GM23338 (cell line): ENCODE data around the gene RPL7L1. TPM values are rescaled to one million over a fixed set of nuclear protein-coding genes. Genes with fewer than 3 reads are reported as not detected.

Experiments used
- ATAC-seq: fragments of 200-7000 bp; cut with Tn5 transposase; 3 replicates; pipeline ENCODE4 v1.9.1; 2020
- DNase-seq: peaks from one replicate; pipeline ENCODE4 v3.0.0-alpha.2; 2015; ENCODE audit warnings: low spot score
- H2AFZ ChIP-seq: fragments of 200-600 bp; sonication (generic); 2 replicates; pipeline ENCODE4 v1.8.0; 2016; ENCODE audit warnings: antibody characterized with exemption, mild to moderate bottlenecking, moderate library complexity
- H3F3A ChIP-seq: fragments of 200-600 bp; sonication (generic); replicated peaks from 2 replicates; pipeline ENCODE4 v1.8.0; 2017; ENCODE audit warnings: antibody characterized with exemption, mixed run types, low read depth
- H3K27ac ChIP-seq: fragments of 200-600 bp; sonication (generic); 2 replicates; pipeline ENCODE4 v1.6.1; 2016; ENCODE audit warnings: low read depth
- H3K27me3 ChIP-seq: fragments of 200-600 bp; sonication (generic); 2 replicates; pipeline ENCODE4 v1.8.0; 2016; ENCODE audit warnings: mild to moderate bottlenecking, mixed run types, moderate library complexity; ENCODE audit not compliant: insufficient read depth
- H3K36me3 ChIP-seq: fragments of 200-600 bp; sonication (generic); 2 replicates; pipeline ENCODE4 v1.8.0; 2016; ENCODE audit warnings: mild to moderate bottlenecking; ENCODE audit not compliant: insufficient read depth
- H3K4me1 ChIP-seq: fragments of 200-600 bp; sonication (generic); 2 replicates; pipeline ENCODE4 v1.8.0; 2016; ENCODE audit warnings: mild to moderate bottlenecking, moderate library complexity; ENCODE audit not compliant: insufficient read depth
- H3K4me2 ChIP-seq: fragments of 200-600 bp; sonication (generic); 2 replicates; pipeline ENCODE4 v1.7.1; 2017; ENCODE audit warnings: mixed run types
- H3K4me3 ChIP-seq: fragments of 200-600 bp; sonication (generic); 2 replicates; pipeline ENCODE4 v1.6.1; 2016; ENCODE audit warnings: mixed run types
- H3K79me2 ChIP-seq: fragments of 200-600 bp; sonication (generic); replicated peaks from 2 replicates; pipeline ENCODE4 v1.8.0; 2017; ENCODE audit warnings: mild to moderate bottlenecking; ENCODE audit not compliant: insufficient read depth
- H3K9me2 ChIP-seq: fragments of 200-600 bp; sonication (generic); 2 replicates; pipeline ENCODE4 v1.8.0; 2017; ENCODE audit not compliant: insufficient read depth
- H4K20me1 ChIP-seq: fragments of 200-600 bp; sonication (generic); replicated peaks from 2 replicates; pipeline ENCODE4 v1.8.0; 2017; ENCODE audit warnings: mild to moderate bottlenecking; ENCODE audit not compliant: insufficient read depth
- H3K27ac Mint-ChIP-seq: 2 replicates; pipeline ENCODE4 v1.8.0; 2020; ENCODE audit warnings: inconsistent platforms, mild to moderate bottlenecking, moderate library complexity, mixed read lengths
- H3K27me3 Mint-ChIP-seq: 3 replicates; pipeline ENCODE4 v1.8.0; 2022; ENCODE audit warnings: low read depth, mild to moderate bottlenecking, moderate library complexity, mixed read lengths, inconsistent platforms; ENCODE audit not compliant: insufficient read depth, poor library complexity
- H3K36me3 Mint-ChIP-seq: 3 replicates; pipeline ENCODE4 v1.8.0; 2021; ENCODE audit warnings: low read depth, mild to moderate bottlenecking, inconsistent platforms, moderate library complexity, mixed read lengths
- H3K4me1 Mint-ChIP-seq: 3 replicates; pipeline ENCODE4 v1.8.0; 2020; ENCODE audit warnings: mild to moderate bottlenecking, inconsistent platforms, mixed read lengths
- H3K4me3 Mint-ChIP-seq: 3 replicates; pipeline ENCODE4 v1.8.0; 2021; ENCODE audit warnings: moderate library complexity, mild to moderate bottlenecking, inconsistent platforms, mixed read lengths
- H3K9me3 Mint-ChIP-seq: 3 replicates; pipeline ENCODE4 v1.8.0; 2020; ENCODE audit warnings: moderate library complexity, mild to moderate bottlenecking, inconsistent platforms, mixed read lengths
- CREB1 ChIP-seq: fragments of 250-450 bp; sonication (Bioruptor Pico); IDR thresholded peaks from 2 replicates; pipeline ENCODE4 v1.5.0; 2020; ENCODE audit warnings: low read depth, mild to moderate bottlenecking, moderate library complexity
- CTCF ChIP-seq, 2 experiments: fragments of 200-600 bp in 1 of 2; sonication (generic) in 1 of 2; conservative IDR thresholded peaks; 2 replicates each; pipeline versions ENCODE4 v1.5.1 to v1.6.1; 2016 to 2017; ENCODE audit warnings: antibody characterized with exemption in 2 of 2, low read depth in 2 of 2, mild to moderate bottlenecking in 2 of 2, moderate library complexity in 1 of 2
- ETS1 ChIP-seq: IDR thresholded peaks from 2 replicates; pipeline ENCODE4 v1.6.1; 2016; ENCODE audit warnings: antibody characterized with exemption
- EZH2 ChIP-seq: fragments of 200-600 bp; sonication (generic); IDR thresholded peaks from one replicate; pipeline ENCODE4 v1.8.0; 2017; ENCODE audit warnings: antibody characterized with exemption, mild to moderate bottlenecking, low read depth; ENCODE audit not compliant: unreplicated experiment
- EZH2phosphoT487 ChIP-seq: fragments of 200-600 bp; sonication (generic); IDR thresholded peaks from one replicate; pipeline ENCODE4 v1.8.1; 2018; ENCODE audit warnings: antibody characterized with exemption; ENCODE audit not compliant: unreplicated experiment
- NANOG ChIP-seq: IDR thresholded peaks from 2 replicates; pipeline ENCODE4 v1.6.1; 2016; ENCODE audit warnings: antibody characterized with exemption, borderline replicate concordance
- POLR2AphosphoS5 ChIP-seq: IDR thresholded peaks from 2 replicates; pipeline ENCODE4 v1.6.1; 2016; ENCODE audit warnings: antibody characterized with exemption, low read depth
- REST ChIP-seq: IDR thresholded peaks from one replicate; pipeline ENCODE4 v1.6.1; 2018; ENCODE audit warnings: antibody characterized with exemption; ENCODE audit not compliant: unreplicated experiment
- STAT1 ChIP-seq: IDR thresholded peaks from one replicate; pipeline ENCODE4 v1.6.1; 2016; ENCODE audit warnings: antibody characterized with exemption; ENCODE audit not compliant: unreplicated experiment
- ZNF114 ChIP-seq: fragments of 250-450 bp; sonication (Bioruptor Pico); IDR thresholded peaks from 2 replicates; pipeline ENCODE4 v1.5.0; 2020; ENCODE audit warnings: mild to moderate bottlenecking, moderate library complexity
- ZNF331 ChIP-seq: fragments of 250-450 bp; sonication (Bioruptor Pico); IDR thresholded peaks from 2 replicates; pipeline ENCODE4 v1.5.0; 2020; ENCODE audit warnings: low read depth, mild to moderate bottlenecking, moderate library complexity
- ZNF462 ChIP-seq: fragments of 250-450 bp; sonication (Bioruptor Pico); IDR thresholded peaks from 2 replicates; pipeline ENCODE4 v1.5.0; 2020; ENCODE audit warnings: mild to moderate bottlenecking, moderate library complexity
- polyA plus RNA-seq: library from polyadenylated mRNA; unstranded; fragments of >200 nt; fragmentation: Nextera tagmentation; extraction: Ambion mirVana; gene quantifications from 2 replicates; pipeline ENCODE4 v1.2.1, GENCODE V29; 2016
- total RNA-seq: library from RNA; depleted of rRNA; stranded (reverse); fragments of >200 nt; shearing (Covaris generic); gene quantifications from 2 replicates; pipeline ENCODE4 v1.2.3, GENCODE V29; 2014

RPL7L1 gene
- total and polyA plus RNA-seq, 2 experiments from 2014 or later: 86.9 to 124 TPM

GRCh38 chr6:42860481-42860880 lies 18.9 kb upstream of the RPL7L1 start (continued):
- TF ChIP-seq STAT1 (no peak), CREB1 (no peak), ZNF331 (CRISPR knock-in tag) (no peak), ETS1 (no peak), EZH2phosphoT487 (no peak), EZH2 (no peak), ZNF114 (CRISPR knock-in tag) (no peak)

- H3K27me3 ChIP-seq: no peaks in the 10 kb centered on the region
- DNase-seq (no peak), ATAC-seq (no peak)
- TF ChIP-seq NANOG (no peak), ZNF462 (CRISPR knock-in tag) (no peak), CREB1 (no peak), POLR2AphosphoS5 (no peak), CTCF (conservative IDR thresholded peaks at IDR 0.05; ENCODE audit: low read depth in 2 of 2) (no peak), ZNF114 (CRISPR knock-in tag) (no peak), STAT1 (no peak), EZH2 (no peak), ZNF331 (CRISPR knock-in tag) (no peak), REST (no peak)
- no peaks in the 10 kb centered on the region for H3K79me2 ChIP-seq
- H4K20me1 ChIP-seq: no peaks in the 10 kb centered on the region; the same call in 1 of the 2 replicates
- 0 out of 2 replicates have a peak, but pooled peaks cover 3% of the 10 kb centered on the region for H3K36me3 ChIP-seq
- no peaks in the 10 kb centered on the region for H3K4me1 ChIP-seq
- no peak overlapping the region for H2AFZ ChIP-seq
- H3K9me2 ChIP-seq: no peaks in the 10 kb centered on the region
- H3K4me2 ChIP-seq: no peak overlapping the region
- peaks cover 5% of the 10 kb centered on the region for H3K27me3 Mint-ChIP-seq
- peaks cover 38% of the 10 kb centered on the region for H3K36me3 Mint-ChIP-seq
- no peak overlapping the region for H3K4me3 Mint-ChIP-seq
- no peak overlapping the region for H3K4me3 ChIP-seq
- no peak overlapping the region for H3K27ac Mint-ChIP-seq
- H3K27ac ChIP-seq: no peak overlapping the region
- H3K4me1 Mint-ChIP-seq: no peaks in the 10 kb centered on the region
- 0 out of 2 replicates have a peak, but pooled peaks cover 6% of the 10 kb centered on the region for H3F3A ChIP-seq
- H3K9me3 Mint-ChIP-seq: no peaks in the 10 kb centered on the region
These were observed 14.8 kb upstream of the RPL7L1 start for GRCh38 chr6:42864602-42865001.
